Measurements from ENCODE around the gene ELOVL5. TPM values are rescaled to one million over a fixed set of nuclear protein-coding genes. Genes with fewer than 3 reads are reported as not detected.

ELOVL5 gene
- total RNA-seq, 4 donors from 2014 or later = 74.8 to 110 (median 90.6) TPM

DNA sequence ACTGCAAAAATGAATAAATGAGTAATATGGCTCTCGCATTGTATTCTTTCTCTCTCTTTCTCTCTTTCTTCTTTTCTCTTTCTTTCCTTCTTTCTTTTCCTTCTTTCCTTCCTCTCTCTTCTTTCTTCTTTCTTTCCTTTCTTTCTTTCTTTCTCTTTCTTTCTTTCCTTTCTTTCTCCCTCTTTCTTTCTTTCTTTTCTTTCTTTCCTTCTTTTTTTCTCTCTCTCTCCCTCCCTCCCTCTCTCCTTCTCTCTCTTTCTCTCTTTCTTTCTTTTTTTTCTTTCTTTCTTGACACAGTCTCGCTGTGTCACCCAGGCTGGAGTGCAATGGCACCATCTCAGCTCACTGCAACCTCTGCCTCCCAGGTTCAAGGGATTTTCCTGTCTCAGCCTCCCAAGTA is 20.3 kb upstream of the ELOVL5 start:
- DNase-seq = no peak
- Histone ChIP-seq H3K4me1 (peaks cover 0 to 6% of the 10 kb centered on the region in 2 donors), H3K4me3 (replicated peaks in 1 of 3) (no peak overlapping the region), H3K36me3 (no peaks in the 10 kb centered on the region), H3K27ac (no peak overlapping the region), H3K9me3 (no peaks in the 10 kb centered on the region), H3K27me3 (no peaks in the 10 kb centered on the region)
- intact Hi-C loops (cut with DNase I) = no loop called here
- no peak for TF ChIP-seq POLR2A (IDR thresholded peaks at IDR 0.05)
- TF ChIP-seq, protein P1, sequence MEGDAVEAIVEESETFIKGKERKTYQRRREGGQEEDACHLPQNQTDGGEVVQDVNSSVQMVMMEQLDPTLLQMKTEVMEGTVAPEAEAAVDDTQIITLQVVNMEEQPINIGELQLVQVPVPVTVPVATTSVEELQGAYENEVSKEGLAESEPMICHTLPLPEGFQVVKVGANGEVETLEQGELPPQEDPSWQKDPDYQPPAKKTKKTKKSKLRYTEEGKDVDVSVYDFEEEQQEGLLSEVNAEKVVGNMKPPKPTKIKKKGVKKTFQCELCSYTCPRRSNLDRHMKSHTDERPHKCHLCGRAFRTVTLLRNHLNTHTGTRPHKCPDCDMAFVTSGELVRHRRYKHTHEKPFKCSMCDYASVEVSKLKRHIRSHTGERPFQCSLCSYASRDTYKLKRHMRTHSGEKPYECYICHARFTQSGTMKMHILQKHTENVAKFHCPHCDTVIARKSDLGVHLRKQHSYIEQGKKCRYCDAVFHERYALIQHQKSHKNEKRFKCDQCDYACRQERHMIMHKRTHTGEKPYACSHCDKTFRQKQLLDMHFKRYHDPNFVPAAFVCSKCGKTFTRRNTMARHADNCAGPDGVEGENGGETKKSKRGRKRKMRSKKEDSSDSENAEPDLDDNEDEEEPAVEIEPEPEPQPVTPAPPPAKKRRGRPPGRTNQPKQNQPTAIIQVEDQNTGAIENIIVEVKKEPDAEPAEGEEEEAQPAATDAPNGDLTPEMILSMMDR (IDR thresholded peaks at IDR 0.05) = no peak
- 94 to 97% methylated on average over 2 of the region's 2 CpGs for WGBS, 2 donors

DNA sequence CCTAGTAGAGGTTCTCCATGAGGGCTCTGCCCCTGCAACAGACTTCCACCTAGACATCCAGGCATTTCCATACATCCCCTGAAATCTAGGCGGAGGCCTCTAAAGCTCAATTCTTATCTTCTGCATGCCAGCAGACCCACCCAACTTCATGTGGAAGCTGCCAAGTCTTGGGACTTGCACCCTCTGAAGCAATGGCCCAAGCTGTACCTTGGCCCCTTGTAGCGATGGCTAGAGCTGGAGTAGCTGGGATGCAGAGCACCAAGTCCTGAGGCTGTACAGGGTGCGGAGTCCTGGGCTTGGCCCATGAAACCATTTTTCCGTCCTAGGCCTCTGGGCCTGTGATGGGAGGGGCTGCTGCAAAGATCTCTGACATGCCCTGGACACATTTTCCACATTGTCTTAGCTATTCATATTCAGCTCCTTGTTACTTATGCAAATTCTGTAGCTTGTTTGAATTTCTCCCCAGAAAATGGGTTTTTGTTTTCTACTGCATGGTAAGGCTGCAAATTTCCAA is 17.4 kb upstream of the ELOVL5 start:
- Histone ChIP-seq H3K4me1 (peaks cover 16% of the 10 kb centered on the region in 2 donors), H3K27ac (no peak overlapping the region), H3K9me3 (no peaks in the 10 kb centered on the region), H3K4me3 (replicated peaks in 1 of 3) (no peak overlapping the region), H3K27me3 (no peaks in the 10 kb centered on the region), H3K36me3 (no peaks in the 10 kb centered on the region)
- 98 to 100% methylated on average over 4 of the region's 4 CpGs for WGBS, 2 donors
- DNase-seq = no peak
- intact Hi-C loops (cut with DNase I) = no loop called here
- TF ChIP-seq POLR2A (IDR thresholded peaks at IDR 0.05) = no peak
- TF ChIP-seq, protein P1 (IDR thresholded peaks at IDR 0.05) = no peak

DNA sequence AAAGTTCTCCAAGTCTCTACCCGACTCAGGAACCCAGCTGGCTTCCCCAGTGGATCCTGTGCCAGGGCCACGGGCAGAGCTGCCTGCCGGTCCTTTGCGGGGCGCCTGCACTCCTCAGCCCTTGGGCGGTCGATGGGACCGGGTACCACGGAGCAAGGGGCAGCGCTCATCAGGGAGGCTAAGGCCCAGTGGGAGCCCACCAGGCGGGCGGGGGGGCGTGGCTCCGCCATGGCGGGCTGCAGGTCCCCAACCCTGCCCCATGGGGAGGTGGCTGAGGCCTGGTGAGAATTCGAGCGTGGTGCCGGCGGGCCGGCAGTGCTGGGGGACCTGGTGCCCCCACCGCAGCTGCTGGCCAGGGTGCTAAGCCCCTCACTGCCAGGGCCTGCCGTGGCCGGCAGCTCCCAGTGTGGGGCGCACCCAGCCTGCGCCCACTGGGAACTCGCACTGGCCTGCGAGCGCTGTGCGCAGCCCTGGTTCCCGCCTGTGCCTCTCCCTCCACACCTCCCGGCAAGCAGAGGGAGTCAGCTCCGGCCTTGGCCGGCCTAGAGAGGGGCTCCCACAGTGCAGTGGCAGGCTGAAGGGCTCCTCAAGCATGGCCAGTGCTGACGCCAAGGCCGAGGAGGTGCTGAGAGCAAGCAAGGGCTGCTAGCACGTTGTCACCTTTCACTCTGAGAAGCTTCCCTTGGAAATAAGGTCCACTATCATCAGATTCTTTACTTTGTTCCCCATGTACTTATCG is 14.8 kb upstream of the ELOVL5 start:
- intact Hi-C loops (cut with DNase I) = no loop called here
- 93 to 96% methylated on average over 6 to 12 of the region's 37 CpGs for WGBS, 2 donors
- H3K4me3 ChIP-seq (replicated peaks in 1 of 3) = no peak overlapping the region
- DNase-seq = no peak
- no peaks in the 10 kb centered on the region for H3K27me3 ChIP-seq
- H3K36me3 ChIP-seq = no peaks in the 10 kb centered on the region
- H3K9me3 ChIP-seq = no peaks in the 10 kb centered on the region
- H3K27ac ChIP-seq = no peak overlapping the region
- TF ChIP-seq, protein P1 (IDR thresholded peaks at IDR 0.05) = no peak
- no peak for TF ChIP-seq POLR2A (IDR thresholded peaks at IDR 0.05)
- peaks cover 29 to 36% of the 10 kb centered on the region in 2 donors for H3K4me1 ChIP-seq

DNA sequence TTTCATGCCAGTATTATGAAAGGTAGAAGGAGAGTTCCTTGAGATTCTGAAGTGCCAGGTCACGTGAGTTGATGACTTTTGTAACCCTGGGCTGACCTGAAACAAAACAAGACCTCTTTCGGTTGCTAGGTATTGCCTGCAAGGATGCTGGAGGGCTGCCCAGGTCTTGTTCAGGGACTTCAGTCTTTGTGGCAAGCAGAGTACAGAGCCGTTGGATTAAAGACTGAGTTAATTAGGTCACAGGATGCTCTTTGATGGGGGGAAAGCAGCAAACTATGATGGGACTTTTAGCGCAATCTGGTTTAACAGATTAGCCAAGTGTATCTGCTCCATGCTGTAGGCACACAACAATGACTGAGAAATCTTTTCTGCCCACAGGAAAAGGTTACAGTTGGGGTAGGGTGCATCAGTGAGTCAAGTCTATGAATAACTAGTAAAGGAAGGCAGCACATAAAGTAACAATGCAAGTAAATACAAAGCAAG is 12.8 kb upstream of the ELOVL5 start:
- Histone ChIP-seq H3K9me3 (no peaks in the 10 kb centered on the region), H3K4me3 (replicated peaks in 1 of 3) (no peak overlapping the region), H3K27ac (peak overlapping the region; percentile 33 to 99 (median 59)), H3K36me3 (no peaks in the 10 kb centered on the region), H3K4me1 (peaks cover 45 to 51% of the 10 kb centered on the region in 2 donors), H3K27me3 (no peaks in the 10 kb centered on the region)
- intact Hi-C loops (cut with DNase I) = no loop called here
- 23 to 35% methylated on average over 4 of the region's 4 CpGs for WGBS, 2 donors
- DNase-seq = peak; percentile 99 to 100
- TF ChIP-seq POLR2A (IDR thresholded peaks at IDR 0.05) = no peak
- TF ChIP-seq, protein P1 (IDR thresholded peaks at IDR 0.05) = no peak

All from thyroid gland (tissue), 4 donors.